SH-SY5Y (cell line): Measurements from ENCODE around the gene RNF26.

Experiments used
- GATA2 ChIP-seq: IDR thresholded peaks from 2 replicates; pipeline ENCODE4 v1.6.1; 2011; ENCODE audit warnings: mild to moderate bottlenecking, low read depth, low read length
- GATA3 ChIP-seq: IDR thresholded peaks from 2 replicates; pipeline ENCODE4 v1.6.1; 2011; ENCODE audit warnings: low read depth, mild to moderate bottlenecking, low read length, moderate library complexity

RNF26 gene

GRCh38 chr11:119338318-119338890 is 4.1 kb downstream of the RNF26 start:
- TF ChIP-seq GATA3 (no peak), GATA2 (no peak; the same call in 1 of the 2 replicates)

DNA sequence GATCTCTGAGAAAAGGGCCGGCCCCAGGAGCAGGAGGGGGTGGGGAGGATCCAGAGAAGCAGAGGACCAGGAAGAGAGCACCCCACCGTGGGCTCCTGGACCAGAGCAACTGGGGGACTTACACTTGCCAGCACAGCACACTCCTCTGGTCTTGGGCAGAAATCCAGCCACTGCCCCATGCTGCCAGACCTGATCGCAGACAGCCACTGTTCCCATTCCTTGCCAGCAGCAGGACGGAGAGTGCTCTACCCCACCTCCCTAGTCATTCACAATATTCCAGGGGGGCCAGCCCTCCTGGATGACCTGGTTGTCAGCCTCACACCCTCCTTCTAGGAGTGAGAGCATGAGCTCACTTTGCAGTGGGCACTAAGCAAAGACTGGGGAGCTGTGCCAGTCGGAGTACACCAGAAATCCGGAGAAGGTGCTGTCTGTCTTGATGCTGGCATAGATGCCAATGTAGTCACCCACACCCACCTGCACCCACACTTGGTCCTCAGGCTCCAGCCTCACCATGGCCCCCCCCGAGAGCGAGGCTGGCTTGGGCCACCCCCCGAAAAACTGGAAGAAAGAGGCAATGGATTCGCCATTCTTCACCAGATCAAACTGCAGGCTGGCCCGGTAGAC is 4.8 kb downstream of the RNF26 start:
- TF ChIP-seq GATA2 (no peak), GATA3 (no peak)

DNA sequence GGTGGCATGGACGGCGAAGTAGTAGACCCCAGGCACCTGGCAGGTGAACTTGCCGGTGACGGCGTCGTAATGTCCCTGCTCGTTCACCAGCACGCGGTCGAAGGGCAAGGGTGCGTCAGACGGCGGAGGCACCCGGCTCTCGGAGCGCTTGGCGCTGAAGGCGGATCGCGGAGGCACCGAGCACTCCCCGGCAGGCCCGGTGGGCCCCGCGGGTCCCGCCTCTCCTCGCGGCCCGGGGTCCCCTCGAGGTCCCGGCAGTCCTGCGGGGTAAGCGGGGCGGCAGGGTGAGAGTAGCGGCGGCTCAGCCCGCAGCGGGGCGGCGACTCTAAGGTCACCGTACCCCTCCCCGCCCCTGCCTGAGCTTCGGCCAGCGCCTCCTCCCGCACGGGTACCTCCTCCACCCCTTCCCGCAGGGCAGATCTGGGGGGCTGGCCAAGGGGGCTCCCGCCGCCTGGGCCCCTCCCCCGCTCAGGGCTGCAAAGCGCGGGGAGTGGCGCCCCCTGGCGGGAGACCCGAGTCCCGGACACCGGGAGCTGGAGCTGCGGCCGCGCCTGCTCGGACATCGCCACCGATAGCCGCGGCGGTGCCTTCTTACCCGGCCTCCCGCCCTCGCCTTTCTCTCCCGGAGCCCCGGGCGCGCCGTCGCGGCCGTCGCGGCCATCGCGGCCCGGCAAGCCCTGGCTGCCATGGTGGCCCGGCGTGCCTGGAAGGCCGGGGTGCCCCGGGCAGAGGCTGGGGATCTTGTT is 5.4 kb downstream of the RNF26 start:
- TF ChIP-seq GATA3 = no peak
- no peak for TF ChIP-seq GATA2

DNA sequence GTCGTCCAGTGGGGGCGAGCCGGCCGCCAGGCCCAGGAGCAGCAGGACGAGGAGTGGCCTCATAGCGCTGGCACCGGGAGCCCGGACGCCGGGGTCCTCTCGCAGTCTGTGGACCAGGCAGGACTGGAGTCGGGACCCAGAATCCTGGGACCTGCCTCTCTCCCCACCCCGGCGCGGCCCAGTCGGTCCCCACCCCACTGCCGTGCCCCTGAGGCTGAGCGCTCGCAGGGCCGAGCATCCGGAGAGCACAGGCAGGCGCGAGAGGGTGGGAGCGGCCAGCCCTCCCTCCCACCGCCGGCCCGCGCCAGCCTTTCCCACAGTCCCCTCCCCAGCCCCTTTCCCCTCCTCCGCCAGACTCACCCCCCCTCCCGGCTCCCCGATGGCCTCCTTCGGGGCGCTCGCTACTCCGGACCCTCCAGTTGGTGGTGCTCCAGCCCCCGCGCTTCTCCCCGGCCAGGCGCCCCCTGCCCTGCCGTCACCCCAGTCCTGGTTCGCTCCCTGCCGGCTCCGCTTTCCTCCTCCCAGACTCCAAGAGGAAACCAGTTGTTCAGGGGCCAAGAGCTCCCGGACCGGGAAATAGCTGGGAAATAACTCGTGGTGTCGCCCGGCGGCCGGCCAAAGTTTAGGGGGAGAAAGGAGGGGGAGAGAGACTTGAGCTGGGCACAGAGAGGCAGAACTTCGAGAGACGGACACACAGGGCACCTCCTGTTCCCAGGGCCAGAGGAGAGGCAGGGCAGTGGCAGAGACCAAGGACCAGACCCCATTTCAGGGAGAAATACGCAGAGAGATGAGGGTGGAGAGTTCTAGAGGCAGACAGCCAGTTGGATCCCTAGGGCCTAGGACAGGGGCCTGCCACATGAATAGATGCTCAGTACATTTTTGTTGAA is 6.3 kb downstream of the RNF26 start, which contains the start of gene C1QTNF5:
TSS of gene C1QTNF5 (minus strand) at position 549 of the 887 bp plus-strand sequence. CDS start at position 63, 486 bp downstream.
- TF ChIP-seq GATA2 (no peak), GATA3 (no peak)

DNA sequence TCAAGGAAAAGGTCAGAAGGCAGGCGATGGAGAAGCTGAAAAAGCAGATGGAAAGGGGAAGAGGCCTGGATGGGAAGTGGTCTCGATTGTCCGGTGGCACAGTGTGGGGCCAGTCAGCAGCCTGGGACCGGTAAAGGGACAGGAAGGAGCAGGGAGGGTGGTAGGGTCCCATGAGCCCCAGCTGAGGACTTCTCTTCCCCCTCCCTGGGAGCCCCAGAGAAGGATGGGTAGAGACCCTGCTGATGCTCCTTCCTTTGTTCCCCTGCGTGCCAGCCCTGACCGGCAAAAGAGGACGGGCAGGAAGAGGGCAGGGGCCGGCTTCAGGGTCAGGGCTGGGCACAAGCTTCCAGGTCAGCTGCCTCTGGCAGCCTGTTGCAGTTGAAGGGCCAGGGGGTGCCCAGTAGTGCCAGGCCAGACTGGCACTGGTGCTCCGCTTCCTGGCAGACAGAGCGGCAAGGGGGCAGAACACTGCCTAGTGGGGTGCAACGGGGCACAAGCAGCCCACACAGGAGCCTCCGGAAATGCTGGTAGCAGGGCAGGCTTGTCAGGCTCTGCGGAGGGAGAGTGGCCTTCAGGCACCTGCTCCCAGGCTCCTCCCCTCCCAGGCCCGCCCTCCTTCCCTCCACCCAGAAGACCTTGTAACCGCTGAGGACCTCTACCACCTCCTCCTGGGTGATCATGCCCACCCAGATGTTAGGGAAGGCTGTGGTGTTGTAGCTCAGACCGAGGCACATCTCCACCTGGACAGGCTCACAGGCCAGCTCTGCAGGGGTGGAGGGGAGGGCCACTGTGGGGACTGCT is 7.1 kb downstream of the RNF26 start:
- TF ChIP-seq GATA2 (no peak), GATA3 (no peak)

DNA sequence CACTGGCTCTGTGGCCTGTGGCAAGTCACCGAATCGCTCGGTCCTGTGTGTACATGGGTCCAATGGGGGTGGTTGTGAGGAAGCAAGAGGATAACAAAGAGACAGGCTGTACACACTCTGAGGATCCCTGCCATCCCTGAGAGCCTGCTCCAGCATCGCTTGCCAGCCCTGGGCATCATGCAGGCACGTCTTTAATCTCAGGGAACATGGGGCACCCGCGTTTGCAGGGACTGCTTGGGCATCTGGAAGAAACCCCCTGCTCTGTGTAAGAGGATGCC is 7.6 kb downstream of the RNF26 start:
- TF ChIP-seq GATA2 = no peak
- TF ChIP-seq GATA3 = no peak

- TF ChIP-seq GATA3 (no peak), GATA2 (no peak)
These were observed 8.2 kb downstream of the RNF26 start for GRCh38 chr11:119342362-119343130.

DNA sequence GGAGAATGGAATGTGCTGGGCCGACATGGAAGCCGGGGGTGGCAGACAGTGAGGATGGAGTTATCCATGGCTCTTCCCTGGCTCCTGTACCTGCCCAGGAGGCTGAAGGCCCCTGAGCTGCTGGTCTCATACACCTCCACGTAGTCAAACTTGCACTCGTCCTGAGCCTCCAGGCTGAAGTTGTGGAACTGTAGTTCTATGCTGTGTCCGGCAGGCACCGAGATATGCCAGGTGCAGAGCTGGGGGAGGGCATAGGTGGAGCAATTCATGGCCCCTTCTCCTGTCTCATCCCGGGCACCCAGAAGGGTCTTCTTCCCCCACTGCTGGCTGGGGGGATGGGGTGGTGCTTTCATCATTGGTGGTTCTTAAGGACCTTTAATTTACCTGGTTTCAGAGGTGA is 9.4 kb downstream of the RNF26 start:
- TF ChIP-seq GATA2 = no peak
- TF ChIP-seq GATA3 = no peak

GRCh38 chr11:119344291-119345010 is 10.1 kb downstream of the RNF26 start:
- no peak for TF ChIP-seq GATA2
- no peak for TF ChIP-seq GATA3

DNA sequence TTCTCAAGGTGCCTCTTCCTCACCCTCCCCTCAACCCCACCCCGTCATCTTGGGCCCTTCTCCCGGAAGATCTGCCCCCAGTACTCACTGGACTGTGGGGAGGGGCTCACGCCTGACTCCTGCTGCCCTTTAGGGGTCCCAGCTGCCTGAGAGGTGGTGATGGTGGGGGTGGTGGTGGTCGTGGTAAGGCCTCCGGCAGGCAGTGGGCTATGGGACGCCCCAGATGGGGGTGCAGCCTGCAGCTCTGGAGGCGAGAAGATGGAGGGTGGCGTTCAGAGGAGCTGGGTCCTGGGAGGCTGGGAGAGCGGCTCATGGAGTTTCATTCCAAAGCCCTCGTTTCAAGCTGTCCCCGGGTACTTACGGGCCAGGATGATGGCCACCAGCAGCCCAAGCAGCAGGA is 11.4 kb downstream of the RNF26 start:
- no peak for TF ChIP-seq GATA2
- TF ChIP-seq GATA3 = no peak

DNA sequence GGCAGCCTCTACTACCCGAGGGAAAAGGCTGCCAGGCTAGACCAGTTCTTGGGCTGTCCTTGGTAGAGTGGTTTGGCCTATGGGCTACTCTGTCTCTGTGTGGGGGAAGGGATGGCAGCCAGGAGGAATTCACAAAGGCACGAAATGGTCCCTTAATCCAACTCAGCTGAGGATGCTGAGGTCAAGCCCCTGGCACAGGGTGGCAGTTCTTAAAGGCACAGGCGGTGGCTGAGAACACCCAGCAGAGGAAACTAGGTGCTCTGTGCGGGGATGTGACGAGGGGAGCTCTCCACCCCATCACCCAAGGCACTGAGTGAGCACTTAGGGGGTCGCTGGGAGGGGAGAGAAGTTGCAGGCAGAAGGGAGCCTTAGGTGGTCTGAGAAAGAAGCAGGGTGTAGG is 12.3 kb downstream of the RNF26 start, which contains the start of gene MFRP:
TSS of gene MFRP (minus strand) at position 101 of the 400 bp plus-strand sequence. CDS start 192 bp downstream, outside the sequence.
- TF ChIP-seq GATA2 = no peak
- TF ChIP-seq GATA3 = no peak

- TF ChIP-seq GATA3 (no peak), GATA2 (no peak)
These were observed 12.9 kb downstream of the RNF26 start for GRCh38 chr11:119347242-119347641.
